GM21423 (cell line): ENCODE data around the gene ATP12A.
A peak's percentile ranks its signal among the peaks of the same experiment; 100 is the strongest.

ENCODE experiments used
- ATAC-seq: cut with Tn5 transposase; IDR thresholded peaks from one replicate; pipeline ENCODE4 v1.9.1; 2021; ENCODE audit warnings: mild to moderate bottlenecking, moderate library complexity; ENCODE audit not compliant: unreplicated experiment

Gene ATP12A

DNA sequence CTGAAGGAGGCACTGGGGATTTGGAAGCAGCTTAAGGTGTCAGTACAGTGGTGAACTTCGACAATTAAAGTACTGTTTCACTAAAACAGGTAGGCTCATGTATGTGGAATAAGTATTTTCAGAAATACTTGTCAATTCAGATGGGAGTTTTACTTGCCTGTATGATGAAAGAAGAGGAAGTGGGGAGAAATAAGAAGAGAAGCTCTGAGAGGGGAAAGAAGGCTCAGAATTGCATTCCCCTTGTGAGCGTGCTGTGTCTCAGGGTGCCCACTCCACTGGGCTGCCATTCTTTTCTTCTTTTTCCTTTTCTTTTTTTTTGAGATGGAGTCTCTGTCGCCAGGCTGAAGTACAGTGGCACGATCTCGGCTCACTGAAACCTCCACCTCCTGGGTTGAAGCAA is 45.2 kb downstream of the ATP12A start:
- no peak for ATAC-seq

DNA sequence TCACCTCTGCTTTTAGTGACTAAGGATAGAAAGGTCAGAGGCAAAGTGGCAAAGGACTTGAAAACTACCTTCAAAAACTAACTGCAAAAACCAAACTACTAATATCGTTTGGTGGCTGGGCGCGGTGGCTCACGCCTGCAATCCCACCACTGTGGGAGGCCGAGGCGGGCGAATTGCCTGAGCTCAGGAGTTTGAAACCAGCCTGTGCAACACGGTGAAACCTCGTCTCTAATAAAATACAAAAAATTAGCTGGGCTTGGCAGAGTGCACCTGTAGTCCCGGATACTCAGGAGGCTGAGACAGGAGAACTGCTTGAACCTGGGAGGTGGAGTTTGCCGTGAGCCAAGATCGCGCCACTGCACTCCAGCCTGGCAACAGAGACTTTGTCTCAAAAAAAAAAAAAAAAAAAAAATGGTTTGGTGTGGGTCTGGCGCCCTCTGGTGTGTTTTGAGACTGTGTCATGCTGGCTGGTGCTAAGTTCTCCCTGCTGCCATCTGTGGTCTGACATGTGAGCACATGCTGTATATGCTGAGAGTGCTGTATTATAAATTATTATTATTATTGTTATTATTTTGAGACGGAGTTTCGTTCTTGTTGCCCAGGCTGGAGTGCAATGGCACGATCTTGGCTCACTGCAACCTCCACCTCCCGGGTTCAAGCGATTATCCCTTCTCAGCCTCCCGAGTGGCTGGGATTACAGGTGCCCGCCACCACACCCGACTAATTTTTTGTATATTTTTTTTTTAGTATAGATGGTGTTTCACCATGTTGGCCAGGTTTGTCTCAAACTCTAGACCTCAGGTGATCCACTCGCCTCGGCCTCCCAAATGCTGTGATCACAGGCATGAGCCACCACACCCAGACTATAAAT is 47.8 kb downstream of the ATP12A start:
- ATAC-seq = peak; percentile 74

DNA sequence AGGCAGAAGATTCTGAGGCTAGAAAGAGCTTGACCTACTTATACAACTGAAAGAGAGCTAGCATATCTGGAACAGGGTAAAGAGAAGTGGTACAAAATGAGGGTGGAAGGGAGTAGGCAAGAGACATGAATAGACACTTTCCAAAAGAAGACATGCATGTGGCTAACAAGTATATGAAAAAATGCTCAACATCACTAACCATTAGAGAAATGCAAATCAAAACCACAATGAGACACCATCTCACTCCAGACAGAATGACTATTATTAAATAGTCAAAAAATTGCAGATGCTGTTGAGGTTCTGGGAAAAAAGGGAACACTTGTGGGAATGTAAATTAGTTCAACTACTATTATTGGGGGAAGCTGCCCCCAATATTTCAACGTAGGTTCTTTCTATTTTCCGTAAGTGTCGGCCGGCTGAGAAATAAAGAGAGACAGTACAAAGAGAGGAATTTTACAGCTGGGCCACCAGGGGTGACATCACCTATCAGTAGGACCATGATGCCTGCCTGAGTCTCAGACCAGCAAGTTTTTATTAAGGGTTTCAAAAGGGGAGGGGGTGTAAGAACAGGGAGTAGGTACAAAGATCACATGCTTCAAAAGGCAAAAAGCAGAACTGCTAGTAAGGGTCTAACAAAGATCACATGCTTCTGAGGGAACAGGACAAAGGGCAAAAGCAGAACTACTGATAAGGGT is 50.8 kb downstream of the ATP12A start:
- peak; percentile 59 for ATAC-seq

DNA sequence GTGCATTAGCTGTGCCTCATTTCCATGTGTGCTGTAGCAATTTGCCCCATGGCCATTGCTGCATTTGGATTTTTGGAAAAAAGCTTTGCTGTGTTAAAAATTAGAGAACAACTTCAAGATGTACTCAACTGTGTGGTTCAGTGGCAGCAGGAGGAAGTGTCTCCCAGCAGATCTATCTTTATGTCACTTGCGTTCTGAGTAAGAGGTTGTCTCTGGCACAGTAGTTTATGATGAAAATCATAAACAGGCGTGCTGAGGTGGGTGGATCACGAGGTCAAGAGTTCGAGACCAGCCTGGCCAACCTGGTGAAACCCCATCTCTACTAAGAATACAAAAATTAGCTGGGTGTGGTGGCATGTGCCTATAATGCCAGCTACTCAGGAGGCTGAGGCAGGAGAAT is 54.7 kb downstream of the ATP12A start:
- no peak for ATAC-seq

DNA sequence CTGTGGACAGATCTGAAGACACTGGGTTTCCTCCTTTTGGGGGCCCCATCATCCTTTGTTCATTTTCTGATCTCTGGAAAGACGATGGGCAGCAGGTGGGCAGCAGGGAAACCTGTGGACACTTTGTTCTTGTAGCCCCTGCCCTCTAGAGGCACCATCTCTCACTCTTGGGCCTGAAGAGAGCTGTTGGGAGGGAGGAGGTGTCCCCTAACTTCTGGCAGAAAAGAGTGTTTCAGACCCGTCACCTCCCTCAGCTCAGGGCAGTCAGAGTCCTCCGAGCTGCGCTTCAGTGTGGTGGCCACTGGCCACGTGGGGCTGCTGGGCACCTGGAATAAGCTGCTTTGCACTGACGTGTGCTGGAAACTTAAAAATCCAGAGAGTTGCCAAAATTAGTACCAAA is 56.8 kb downstream of the ATP12A start:
- no peak for ATAC-seq

DNA sequence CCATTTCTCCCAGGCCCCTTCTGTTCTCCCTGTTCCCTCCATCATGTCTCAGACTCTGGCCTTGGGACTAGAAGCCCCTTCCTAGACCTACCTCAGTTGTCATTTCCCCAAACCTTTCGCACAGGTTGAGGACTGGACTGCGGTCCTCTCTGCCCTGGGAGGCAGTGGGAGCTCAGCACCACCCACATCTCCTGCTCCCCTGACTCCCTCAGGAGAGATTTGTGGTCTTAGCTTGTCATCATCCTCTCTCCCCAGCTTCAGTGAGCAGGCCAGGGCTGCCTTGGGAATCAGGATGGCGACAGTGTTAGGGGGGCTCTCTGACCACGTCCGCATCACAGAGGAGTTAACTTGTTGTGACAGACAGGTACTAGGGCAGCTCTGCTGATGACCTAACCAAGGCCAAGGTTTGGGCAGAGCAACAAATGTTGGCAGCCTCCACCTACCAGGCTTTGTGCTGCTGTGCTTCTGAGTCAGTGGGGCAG is 58.2 kb downstream of the ATP12A start:
- no peak for ATAC-seq

DNA sequence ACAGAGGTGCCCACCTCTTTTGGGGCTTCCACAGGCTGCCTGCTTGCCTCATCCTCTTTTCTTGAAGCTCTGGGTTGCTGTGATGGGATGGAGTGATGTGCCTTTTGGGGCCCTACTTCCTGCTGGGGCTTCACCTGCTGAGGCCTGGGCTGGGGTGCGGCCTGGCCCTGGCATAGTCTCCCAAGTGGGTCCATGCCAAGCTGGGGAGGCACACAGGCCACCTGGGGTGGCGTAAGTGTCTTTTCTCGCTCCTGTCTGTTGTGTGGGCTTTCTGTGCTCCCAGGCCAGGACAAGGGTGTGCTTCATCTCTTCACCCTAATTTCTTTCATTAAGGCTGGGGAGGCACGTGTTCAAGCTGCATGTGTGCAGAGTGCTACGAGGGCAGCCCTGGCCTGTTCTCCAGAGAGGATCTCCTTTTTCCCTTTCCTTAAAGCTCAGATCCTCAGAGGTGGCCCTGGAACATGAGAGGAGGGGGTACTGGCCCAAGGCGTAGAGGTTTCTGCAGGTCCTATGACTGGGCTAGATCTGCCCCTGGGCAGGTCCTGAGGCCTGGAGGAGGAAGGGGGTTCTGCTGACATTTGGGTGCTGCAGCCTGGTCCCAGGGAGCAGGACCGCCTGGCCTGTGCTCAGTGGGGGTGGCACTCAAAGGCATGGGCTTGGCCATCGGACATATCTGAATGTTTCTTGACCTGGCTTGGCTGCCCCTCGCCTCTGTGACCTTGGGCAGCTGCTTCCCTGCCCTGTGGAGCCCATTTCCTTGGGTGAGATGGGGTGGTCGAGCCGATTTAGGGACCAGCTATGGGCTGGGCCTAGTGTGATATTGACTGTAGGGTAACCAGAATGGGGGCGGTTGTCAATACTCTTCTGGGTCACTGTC is 60.0 kb downstream of the ATP12A start:
- ATAC-seq = no peak

DNA sequence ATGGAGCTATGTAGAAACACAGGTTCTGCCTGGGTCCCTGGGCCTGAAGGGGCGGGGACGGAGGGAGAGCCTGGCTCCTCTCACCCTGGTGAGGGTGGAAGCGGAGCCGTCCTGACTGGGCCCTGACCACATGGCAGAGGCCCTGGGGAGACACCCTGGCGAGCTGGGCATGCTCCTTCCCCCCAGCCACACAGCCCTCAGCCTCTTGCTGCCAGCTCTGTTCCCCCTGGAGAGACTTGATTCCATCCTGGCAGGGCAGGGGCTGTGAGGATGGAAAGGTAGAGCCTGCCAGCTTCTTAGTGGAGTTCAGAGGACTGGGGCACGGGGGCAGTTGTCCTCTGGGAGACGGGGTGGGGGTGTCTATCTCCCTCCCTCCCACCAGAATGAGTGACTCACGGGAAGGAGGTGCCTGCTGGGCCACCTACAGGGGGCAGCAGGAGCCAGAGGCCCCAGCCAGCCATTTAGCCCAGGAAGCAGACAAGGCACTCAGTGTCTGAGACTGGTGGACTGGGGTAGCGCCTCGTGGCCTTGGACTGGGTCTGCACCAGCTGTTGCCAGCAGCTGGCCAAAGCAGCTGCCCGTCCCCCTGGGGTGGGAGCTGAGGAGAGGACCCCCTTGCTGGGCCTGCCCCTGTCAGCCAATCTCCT is 60.9 kb downstream of the ATP12A start:
- ATAC-seq = no peak

DNA sequence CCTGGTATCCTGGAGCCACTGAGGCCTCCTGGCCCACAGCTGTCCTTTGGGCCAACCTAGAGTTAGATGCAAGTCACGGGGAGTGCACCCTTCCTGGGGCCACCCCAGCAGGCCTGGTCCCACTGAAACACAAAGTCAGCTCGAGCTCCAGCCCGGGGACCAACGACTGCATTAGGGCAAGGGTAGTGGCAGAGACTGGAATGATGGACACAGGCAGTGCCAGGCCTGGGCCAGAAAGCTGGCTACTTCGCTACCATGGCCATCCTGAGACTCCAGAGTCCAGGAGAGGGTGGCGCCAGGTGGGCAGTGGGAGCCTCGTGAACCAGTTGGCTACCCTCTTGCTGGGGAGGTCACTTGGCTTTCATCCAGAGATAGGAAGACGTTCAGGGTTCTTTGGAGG is 61.6 kb downstream of the ATP12A start:
- ATAC-seq = no peak

DNA sequence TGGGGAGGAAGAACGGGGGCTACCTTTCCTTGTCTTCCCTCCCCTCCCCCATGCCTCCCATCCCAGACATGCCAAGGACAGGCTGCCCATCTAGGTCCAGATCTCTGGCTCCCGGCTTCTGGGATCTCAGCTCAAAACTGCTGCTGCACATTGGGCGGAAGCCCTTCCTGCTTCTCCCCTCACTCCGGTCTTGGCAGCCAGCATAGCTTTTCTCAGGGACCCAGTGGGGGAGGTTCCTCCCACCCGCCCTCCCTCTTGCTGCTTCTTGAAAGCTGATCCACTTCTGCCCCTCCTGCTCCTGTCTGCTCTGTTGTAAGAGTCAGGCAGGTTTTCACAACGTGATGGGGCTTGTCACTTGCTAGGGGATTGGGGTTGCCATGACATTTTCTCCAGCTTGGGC is 62.1 kb downstream of the ATP12A start:
- no peak for ATAC-seq

DNA sequence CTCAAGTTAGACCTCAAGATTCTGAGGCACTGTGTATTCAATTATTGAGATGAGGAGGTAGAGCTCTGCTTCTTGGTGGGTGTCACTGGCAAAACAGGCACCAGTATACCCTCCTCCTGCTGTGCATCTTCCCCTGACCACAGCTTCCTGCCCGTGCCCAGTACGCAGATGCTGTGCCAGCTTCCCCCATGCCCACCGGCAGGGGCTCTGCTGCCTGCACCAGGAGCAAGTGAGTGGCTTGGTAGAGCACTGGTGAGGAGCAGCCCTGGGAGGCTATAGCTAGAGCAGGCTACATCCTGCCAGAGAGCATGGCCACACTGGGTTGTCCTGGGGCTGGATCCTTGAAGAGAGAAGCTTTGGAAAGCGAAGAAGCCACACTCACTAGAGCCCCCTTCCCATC is 62.8 kb downstream of the ATP12A start:
- no peak for ATAC-seq

DNA sequence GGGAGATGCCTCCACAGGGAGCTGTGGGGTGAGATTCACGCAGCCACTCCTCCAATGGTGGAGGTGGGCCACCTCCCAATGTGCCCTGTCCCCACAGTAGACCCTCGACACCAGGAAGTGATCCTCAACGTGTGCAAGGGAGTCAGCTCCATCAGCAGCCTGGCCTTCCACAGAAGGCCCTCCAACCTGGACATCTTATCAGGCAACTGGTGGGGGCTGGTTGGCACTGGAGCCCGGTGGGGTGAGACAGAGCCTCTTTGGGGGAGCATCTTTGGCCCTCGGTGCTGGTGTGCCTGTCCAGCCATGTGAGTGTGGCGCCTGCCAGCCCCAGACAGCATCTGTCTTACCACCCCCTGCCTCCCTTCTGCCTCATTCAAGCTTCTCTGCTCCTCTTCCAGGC is 64.0 kb downstream of the ATP12A start:
- no peak for ATAC-seq

DNA sequence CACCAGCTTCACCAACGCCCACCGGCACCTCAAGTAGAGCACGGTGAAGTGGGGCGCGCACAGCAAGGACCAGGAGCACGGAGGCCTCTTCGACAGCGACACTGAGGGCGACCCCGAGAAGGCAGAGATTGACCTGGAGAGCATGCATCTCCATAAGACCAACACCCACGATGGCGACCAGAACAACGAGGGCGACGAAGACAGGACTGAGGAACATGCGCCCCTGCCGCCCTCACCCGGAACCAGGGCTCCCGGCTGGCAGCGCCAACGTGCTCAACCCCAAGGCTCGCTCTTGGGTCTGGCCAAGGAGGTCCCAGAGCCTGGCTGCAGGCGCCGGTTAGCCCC is 65.3 kb downstream of the ATP12A start:
- ATAC-seq = no peak

DNA sequence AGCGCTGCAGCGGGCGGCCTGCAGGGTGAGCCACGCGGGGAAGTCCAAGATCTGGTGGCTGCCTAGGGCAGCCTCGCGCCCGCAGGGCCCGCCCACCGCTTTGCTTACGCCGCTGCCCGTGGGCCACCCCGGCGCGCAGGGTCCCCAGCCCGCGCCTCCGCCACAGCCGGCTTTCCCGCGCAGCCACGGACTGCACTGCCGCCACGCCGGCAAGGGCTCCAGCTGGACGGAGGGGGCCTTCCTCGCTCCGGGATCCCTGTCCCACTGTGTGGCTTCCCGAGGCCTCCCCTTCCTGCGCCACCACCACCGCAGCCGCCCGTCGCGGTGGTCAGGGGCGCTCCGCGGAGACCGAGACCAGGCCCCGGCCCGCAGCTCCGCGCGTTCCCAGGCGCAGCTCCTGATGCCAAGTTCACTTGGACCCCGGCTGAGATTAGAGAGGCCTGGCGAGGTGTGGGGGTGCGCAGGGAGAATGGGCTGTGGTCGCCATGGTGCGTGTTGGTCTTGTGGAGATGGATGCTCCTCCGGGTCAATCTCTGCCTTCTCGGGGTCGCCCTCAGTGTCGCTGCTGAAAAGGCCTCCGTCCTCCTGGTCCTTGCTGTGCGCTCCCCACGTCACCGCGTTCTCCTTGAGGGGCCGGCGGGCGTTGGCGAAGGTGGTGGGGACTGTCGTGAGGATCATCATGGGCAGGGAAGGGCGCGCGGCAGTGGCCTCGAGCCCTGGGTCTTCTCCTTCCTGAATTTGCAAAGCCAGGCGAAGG is 65.8 kb downstream of the ATP12A start:
- no peak for ATAC-seq

DNA sequence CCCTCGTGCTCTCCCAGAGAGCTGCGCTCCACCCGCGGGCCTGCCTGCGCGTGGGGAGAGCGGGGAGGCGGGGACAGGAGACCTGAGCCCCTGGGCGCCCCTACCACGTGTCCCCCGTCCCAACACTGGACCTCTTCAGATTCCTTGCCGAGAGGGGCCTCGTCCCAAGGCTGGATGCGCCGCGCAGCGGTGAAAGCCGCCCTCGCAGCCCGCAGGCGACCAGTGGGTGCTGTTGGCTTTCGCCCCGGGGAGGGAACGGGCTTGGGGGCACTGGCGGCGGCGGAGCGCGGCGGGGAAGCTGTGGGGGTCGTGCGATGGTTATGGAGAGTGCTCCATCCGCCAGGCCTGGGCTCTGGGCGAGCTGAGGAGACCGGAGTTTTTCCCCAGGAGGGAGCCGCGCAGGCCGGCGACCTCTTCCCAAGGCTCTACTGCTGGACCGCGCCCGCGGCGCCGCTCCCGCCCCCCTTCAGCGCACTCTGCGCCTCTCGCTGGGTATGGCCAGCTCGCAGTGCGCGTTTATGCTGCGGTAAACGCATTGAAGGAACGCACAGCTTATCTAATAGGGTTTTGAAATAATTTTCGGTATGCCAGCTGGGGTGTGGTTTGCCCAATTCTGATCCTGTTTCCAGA is 66.5 kb downstream of the ATP12A start:
- ATAC-seq = no peak

DNA sequence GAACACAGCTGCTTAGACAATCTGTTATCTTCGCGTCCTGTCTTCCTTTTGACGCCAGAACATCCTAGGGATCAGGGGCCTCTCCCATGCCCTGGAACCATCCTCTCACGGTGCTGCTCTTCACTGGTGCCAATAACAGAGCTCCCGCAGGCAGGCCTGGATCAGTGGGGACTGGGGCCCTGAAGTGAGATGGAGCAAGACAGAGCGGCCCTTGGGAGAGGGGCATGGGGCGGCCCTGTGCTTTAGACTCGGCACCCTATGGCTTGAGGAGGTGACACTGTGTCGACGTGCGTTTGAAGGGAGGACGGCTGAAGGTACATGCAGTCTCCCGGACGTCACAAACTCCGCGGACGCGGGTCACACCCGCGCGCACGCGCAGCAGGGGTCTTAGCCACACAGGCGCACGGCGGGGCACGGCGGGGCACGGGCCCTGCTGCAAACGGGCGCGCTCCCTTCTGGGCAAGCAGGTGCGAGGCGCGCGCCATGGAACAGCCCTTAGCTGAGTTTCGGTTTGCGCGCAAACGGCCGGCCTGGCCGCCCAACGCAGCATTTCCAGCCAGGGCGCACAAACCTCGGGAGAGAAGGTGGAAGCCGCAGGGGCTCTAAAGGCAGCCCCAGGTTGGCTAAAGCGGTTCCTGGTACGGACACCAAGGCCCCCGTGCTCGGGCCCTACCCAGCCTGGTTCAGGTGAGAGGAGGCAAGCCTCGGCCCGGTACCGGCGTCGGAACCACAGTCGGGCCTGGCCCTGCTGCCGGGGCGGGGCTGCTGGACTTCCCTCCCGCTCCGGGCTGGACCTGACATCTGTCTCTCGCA is 67.2 kb downstream of the ATP12A start:
- ATAC-seq = no peak

DNA sequence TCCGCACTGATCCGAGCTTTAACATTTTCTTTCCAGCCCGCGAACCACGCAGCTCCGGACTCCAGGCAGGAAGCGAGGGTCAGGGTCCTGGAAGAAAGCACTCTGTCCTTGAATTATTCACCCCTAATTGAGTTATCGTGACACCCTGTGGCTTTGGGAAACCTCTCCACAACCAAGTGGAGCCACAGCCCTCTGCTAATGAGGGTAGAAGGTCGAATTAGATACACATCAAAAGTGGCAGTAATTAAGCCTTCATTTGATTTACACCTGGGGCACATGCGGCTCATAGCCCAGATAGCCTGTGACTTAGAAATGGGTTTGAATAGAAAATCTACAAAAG is 67.8 kb downstream of the ATP12A start:
- ATAC-seq = no peak

DNA sequence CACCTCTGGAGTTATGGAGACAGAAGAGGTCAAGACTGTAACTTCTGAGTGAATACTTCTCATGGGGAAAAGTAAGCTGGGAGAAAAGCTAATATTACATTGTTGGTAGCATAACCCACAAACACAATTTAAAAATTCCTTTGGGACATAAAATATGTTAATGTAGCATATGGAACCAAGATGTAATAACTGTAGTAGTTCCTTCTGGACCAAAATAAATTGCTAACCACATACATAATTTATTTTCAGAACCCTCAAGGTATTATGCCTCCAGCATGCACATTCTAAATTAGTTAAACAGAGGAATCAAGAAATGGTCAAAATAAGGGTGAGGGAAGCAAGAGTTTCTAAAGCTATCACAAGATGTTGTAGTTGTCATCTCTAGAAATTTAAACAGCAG is 79.0 kb downstream of the ATP12A start:
- no peak for ATAC-seq
